ENCODE data around the gene ALS2.
A peak's percentile ranks its signal among the peaks of the same experiment; 100 is the strongest.
"Not testable (repeated sequence)": the region's sequence is repeated elsewhere in the genome, so short reads cannot be mapped to it uniquely, and the experiment has no call there.

ALS2 gene

DNA sequence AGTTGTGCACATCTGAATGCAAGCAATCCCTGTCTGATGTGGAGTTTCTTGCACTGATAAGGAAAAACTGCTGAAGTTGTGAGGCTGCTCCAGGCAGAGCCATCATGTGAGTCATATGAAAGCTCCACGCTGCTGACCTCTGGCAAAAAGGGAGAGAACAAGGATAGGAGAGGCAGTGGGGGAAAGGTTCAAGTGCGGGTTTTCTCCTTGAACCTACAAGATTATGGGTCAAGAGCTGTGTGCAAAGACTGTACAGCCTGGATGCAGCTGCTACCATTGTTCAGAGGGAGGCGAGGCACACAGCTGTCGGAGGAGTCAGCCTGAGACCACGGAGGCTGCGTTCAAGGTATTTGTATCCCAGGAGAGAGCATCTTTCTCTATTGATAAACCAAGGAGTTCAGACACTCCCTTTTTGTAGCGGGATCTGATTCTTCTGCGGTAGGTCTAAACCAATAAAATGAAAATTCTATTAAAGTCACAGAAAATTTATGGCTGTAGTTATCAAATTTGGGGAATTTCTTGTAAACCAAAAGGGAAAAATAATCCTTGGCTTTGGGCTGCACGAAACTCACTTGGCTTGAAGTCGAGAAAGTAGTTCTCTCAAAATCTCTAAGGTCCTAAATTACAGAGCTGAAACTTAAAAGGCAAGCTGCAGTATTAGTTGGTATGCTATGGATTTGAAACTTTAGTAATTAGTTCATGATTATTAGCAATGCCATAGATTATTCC, 25.9 kb upstream of the ALS2 start, which contains the start of gene CDK15:
CDK15 (plus strand) TSS at position 96 of the 729 bp plus-strand sequence; CDS start at position 224, 128 bp downstream.
- in situ Hi-C loops (cut with MboI; ENCODE audit: low sequenced_read_pairs, unreplicated experiment): no loop called here
- DNase-seq (ENCODE audit: low spot score): no peak
- TF ChIP-seq, protein P1, sequence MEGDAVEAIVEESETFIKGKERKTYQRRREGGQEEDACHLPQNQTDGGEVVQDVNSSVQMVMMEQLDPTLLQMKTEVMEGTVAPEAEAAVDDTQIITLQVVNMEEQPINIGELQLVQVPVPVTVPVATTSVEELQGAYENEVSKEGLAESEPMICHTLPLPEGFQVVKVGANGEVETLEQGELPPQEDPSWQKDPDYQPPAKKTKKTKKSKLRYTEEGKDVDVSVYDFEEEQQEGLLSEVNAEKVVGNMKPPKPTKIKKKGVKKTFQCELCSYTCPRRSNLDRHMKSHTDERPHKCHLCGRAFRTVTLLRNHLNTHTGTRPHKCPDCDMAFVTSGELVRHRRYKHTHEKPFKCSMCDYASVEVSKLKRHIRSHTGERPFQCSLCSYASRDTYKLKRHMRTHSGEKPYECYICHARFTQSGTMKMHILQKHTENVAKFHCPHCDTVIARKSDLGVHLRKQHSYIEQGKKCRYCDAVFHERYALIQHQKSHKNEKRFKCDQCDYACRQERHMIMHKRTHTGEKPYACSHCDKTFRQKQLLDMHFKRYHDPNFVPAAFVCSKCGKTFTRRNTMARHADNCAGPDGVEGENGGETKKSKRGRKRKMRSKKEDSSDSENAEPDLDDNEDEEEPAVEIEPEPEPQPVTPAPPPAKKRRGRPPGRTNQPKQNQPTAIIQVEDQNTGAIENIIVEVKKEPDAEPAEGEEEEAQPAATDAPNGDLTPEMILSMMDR (IDR thresholded peaks at IDR 0.05; ENCODE audit: borderline replicate concordance, control extremely low read depth, extremely low read depth, insufficient read depth, missing control alignments): no peak

DNA sequence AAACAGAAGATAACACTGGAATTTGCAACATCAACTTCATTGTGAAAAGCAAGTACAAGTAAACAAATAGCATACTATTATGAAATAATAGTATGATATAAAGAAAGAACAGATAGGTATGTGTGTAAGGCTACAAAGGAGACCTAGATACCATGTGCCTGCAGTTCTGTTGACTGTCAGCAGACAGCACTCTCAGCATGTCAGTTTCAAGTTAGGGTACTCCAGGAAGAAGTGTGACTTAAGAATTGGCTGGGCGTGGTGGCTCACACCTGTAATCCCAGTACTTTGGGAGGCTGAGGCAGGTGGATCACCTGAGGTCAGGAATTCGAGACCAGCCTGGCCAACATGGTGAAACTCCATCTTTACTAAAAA, 18.2 kb upstream of the ALS2 start:
- in situ Hi-C loops (cut with MboI; ENCODE audit: low sequenced_read_pairs, unreplicated experiment); DNase-seq (ENCODE audit: low spot score): not testable (repeated sequence)

DNA sequence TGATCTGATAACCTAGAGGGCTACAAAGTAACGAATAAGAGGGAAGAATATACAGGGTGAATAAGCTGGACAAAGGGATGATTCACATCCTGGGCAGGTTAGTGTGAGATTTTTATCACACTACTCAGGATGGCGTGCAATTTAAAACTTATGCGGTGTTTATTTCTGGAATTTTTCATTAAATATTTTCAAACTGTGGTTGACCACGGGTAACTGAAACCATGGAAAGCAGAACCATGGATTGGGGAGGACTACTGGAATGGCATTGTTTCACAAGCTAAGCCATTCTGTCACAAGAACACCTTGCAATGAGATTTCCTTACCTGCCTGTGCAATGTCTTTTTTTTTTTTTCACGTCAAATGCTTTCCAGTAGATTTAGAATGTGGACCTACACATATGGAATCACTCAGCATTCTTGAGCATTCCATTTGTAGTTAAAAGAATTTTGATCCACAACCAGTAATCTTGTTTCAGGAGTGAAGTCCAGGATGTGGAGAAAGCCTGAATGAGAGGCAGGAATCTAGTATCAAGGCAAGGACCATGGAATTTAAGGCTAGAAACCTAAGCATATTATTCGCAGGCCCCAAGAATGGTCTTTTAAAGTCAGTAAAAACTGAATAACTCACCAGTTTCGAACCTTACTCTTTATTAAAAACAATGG, 17.6 kb upstream of the ALS2 start:
- DNase-seq (ENCODE audit: low spot score): no peak
- in situ Hi-C loops (cut with MboI; ENCODE audit: low sequenced_read_pairs, unreplicated experiment): no loop called here

DNA sequence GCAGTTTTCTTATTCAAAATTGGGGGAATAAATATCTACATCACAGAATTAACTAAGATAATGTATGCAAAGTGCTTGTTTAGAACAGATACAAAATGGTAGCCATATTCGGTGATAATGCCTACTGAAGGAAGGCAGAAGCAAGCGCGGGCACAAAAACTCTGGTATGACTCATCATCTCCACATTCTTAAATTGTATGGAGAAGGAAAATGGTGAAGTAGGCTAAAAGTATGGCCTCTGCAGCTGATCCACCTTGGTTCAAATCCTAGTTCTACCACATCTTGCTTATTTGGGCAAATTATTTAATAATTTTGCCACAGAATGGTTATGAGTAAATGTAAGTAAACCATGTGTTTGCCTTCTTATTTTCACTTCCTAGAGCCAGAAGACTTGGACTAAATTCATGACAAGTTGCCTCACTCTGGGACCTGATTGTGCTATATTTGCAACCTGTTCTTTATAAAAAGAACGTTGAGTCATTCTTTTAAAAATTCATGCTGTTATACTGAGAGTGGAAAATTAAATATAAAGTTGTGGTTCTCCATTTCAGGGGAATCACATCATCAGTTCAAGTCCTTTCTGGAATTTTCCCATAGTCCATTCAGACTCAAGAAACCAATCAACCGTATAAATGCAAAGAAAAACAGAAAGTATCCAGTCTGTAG, 16.6 kb upstream of the ALS2 start:
- TF ChIP-seq, protein P1 (IDR thresholded peaks at IDR 0.05; ENCODE audit: borderline replicate concordance, control extremely low read depth, extremely low read depth, insufficient read depth, missing control alignments): no peak
- in situ Hi-C loops (cut with MboI; ENCODE audit: low sequenced_read_pairs, unreplicated experiment): no loop called here
- no peak for DNase-seq (ENCODE audit: low spot score)

More for the DNA sequence above, 17.6 kb upstream of the ALS2 start:
- TF ChIP-seq, protein P1 (IDR thresholded peaks at IDR 0.05; ENCODE audit: borderline replicate concordance, control extremely low read depth, extremely low read depth, insufficient read depth, missing control alignments): no peak

DNA sequence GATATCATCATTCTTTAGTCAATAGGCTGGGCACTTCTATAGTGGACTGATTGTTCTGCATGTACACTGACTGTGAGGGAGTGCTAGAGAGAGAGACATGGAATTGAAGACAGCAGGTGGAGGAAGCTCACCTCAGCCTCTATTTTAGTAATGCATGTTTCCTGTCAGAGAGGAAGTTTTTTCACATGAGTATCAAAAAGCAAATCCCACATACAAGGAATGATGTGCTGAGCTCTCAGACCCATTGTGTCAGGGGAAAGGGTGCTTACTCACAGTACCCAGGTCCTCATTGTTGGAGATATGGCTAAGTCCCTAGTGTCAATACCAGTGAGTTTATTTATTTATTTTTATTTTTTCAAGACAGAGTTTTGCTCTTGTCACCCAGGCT, 15.7 kb upstream of the ALS2 start:
- in situ Hi-C loops (cut with MboI; ENCODE audit: low sequenced_read_pairs, unreplicated experiment): no loop called here
- DNase-seq (ENCODE audit: low spot score): no peak
- TF ChIP-seq, protein P1 (IDR thresholded peaks at IDR 0.05; ENCODE audit: borderline replicate concordance, control extremely low read depth, extremely low read depth, insufficient read depth, missing control alignments): no peak

DNA sequence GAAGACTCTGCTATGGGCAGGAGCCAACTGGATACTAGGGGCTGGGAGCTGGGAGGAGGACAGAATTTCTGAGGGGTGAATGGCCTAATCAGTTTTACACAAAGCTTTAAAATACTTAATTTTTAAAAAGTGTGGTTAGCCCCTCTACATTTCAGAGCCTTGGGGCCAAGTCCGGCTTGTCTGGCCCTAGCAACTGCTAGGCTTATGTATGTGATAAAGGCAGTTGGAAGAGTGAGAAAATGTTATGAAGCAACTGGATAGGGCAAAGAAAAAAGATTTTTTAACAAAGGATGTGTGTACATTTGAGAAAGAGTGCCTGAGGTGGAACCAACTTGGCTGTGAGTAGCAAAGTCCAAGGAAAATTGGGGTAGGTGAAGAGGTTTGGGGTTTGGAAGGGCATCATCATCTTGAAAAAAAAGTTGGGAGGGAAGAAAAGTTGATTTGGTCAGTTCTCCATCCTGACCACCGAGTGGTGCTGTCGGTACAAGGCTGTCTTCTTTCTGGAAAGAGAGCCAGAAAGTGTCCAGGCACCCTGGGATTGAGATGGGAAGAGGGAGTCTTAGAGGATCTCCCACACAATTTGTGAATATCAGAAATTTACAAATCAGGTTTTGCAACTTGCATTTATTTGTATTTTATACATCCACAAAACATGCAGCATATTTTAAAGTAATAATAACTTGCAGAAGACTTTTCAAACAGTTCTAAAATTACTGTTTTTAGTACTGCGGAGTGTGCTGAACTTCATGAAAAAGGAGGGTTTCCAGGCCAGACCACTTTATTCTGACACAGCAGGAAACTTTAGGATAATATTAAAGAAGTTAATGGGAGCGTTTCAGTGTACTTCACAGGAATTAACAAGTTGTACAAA, 15.1 kb upstream of the ALS2 start:
- DNase-seq (ENCODE audit: low spot score): peak; percentile 63
- in situ Hi-C loops (cut with MboI; ENCODE audit: low sequenced_read_pairs, unreplicated experiment): no loop called here
- TF ChIP-seq, protein P1 (IDR thresholded peaks at IDR 0.05; ENCODE audit: borderline replicate concordance, control extremely low read depth, extremely low read depth, insufficient read depth, missing control alignments): no peak

All from GM13976 (cell line).